GM19240 (cell line): Measurements from ENCODE around the gene DPF3.

Experiments used
- DNase-seq: peaks from one replicate; pipeline ENCODE4 v3.0.0; 2011; ENCODE audit warnings: low spot score; ENCODE audit not compliant: insufficient read length

DPF3 gene

DNA sequence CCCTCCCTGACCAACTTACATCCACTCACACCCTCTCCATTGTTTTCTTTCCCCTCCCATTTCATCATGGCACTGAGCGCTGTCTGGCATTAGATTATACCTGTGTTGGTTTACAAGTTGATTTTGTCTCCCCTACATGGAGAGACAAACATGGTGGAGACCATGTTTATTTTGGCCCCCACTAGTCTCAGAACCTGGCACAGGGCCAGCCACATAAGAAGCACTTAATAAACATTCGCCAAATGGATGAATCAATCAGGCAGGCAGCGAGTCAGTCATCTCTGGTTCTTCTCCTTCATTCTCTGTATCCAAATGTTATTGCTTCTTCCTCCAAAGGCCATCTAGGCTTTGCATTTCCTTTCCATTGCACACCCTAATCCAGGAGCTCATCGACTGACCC is 177.4 kb downstream of the DPF3 start:
- no peak for DNase-seq

DNA sequence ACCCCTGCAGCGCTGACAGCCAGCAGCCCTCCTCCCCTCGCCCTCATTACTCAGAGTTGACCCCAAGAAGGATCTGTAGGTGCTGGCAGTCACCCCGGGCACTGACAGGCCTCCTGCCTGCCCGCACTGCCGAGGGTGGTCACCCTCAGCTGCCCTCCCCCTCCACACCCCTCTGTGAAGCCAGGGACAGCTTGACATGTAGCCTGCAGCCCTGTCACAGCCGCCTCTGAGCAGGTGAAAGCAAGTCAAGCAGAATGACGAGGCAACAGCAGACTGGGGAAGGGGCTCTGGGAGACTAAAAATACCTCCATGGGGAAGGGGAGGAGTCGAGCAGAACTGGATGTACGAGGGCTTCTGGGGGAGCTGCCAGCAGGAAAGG is 178.1 kb downstream of the DPF3 start:
- DNase-seq = no peak

DNA sequence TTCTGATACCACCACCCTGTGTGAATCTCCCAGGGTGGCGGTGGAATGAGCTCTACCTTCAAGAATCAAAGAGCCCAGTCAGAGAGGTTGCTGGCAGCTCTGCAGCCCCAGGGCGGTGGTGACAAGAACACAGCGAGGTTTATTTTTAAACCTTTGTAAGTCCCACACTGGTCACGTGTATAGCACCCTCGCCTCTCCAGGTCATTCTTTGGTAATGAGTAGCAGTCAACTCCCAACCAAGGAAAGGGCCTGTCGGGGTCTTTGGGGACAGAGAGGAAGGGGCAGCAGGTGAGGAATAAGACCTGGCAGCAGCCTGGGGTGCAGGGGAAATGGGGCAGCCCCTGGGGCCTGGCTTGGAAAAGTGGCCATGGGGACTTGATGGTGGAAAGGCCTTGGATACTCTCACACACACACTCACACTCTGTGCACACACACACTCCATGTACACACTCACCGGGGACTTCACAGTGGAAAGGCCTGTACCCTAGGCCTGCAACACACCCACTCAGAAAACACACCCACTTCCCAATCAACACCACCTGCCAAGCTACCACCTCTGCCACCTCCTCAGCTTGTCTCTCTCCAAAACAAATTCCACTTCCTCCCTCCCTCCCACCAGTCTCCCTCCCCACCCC is 178.6 kb downstream of the DPF3 start:
- no peak for DNase-seq

DNA sequence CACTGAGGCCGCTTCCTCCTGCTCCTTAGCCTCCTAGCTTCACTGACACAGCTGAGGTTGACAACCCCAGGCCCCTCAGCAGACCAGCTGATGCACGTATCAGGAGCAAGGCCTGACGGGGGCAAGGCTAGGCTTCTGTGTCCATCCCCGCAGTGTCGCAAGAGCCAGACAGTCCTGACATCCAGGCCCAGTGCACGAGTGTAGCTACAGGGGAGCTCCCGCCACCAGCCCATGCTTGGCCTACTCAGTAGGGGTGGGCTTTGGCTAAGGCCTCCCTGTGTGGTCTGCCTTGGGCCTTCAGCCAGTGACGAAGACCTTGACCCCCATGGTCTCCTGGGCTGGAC is 179.1 kb downstream of the DPF3 start:
- DNase-seq = no peak

DNA sequence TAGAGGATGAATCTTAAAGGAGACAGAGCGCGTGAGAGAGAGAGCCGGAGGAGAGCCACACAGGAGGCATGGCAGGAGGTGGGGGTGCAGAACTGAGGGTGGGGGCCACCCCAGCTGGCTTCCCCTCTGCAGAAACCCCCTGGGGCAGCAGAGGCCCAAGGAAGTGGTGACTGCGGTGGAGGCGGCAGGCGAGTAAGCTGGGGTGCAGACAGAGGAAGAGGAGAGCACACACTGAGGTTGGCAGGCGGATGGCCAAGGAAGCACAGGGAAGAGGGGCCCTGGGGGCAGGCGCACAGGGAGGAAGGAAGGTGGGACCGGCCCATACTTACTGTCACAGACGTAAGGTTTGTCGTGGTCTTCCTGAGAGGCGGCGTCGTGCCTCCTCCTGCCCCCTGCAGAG is 179.8 kb downstream of the DPF3 start:
- no peak for DNase-seq

DNA sequence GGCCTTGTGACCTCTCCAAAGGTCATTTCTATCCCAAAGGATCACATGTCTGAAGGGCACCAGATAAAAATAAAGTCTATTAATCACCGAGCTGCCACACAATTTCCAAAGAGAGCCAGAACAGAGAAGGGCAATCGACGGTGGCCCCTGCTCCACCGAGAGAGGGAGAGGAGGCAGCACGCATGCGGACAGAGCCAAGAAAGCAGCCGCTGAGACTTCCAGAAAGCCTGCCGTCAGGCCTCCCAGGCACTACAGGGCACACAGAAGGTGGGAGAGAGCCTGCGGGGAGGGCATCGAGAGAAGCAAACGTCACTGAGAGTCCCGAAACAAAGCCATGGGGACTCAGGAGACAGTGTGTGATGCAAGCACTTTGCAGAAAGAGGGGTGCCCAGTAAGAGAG is 182.0 kb downstream of the DPF3 start:
- DNase-seq = no peak

DNA sequence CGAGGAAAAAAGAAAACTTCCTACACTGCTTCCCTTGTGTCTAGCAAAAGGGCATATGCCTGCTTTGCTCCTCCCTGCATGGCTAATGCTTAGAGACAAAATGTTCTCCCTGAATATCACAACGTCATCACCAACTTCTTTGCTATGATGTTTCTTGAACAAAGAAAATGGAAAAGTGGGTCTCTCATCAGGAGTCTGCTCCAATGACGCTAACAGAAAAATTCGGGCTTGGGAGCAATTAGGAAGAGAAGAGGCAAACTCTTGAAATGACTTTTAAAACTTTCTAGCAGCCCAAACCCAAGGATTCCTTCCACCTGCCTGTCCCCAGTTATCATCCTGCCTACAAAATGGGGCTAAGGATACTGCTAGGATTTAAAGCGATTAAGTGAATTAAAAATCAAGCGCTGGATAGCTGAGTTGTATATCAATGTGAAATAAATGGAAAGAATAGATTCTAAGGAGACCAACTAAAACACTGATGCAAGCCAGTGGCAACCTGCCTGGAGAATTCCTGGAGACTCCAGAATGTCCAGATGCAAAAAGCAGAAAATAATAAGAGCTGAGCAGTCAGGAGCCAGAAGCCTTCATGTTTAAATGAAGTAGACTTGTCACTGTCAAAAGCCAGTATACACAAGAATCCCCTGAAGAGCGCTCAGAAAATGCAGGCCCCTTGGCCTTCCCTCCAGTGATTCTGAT is 183.8 kb downstream of the DPF3 start:
- DNase-seq = no peak

DNA sequence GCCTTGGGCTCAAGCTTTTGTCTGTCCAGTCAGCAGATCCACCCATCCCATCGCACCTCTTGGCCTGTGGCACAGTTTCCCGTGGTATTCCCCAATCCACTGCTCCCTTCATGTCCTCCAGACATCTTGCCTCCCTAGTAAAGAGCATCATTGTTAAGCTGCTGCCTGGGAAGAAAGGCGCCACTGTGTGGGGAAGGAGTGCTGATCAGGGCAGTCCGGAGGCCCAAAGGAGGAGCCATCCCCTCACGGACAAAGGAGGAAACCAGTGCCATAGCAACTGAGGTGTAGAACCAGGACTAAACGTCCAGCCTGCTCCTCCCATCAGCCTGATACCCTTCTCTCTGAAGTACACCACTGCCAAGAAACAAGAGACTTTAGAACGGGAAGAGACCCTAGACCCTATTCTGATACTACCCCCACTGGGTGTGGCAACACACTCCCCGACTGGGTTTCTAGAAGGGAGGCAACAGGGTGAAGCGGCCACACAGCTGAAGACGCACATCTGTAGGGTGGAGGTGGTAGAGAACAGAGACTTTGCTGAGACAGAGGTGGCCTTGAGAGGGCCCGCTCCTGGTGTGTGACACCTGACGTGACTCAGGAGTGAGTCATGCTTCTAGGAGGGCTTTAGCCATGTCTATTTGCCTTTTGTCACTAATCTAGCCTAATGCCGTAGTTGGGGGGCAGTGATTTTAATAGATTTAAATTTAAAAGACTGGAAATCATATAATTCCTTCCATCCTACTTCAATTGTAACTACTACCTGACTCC is 185.0 kb downstream of the DPF3 start:
- DNase-seq = no peak

DNA sequence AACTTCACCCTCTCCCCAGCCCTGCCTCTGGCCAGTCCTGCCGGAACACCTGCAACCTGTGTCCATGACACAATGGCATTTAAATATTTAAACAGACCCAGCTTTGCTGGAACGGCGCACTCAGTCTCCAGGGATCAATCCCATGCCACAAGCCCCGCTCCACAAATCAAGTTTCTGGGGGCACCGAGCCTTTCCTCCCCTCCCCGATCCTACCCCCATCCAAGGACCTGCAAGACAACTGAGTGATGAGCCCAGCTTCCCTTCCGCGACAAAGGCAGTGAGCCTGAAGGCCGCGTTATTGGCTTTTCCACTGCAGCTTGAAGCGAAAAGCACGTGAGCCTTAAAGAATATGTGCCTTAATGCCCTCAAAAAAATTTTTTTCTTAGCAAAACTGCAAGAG is 185.7 kb downstream of the DPF3 start:
- DNase-seq = no peak

DNA sequence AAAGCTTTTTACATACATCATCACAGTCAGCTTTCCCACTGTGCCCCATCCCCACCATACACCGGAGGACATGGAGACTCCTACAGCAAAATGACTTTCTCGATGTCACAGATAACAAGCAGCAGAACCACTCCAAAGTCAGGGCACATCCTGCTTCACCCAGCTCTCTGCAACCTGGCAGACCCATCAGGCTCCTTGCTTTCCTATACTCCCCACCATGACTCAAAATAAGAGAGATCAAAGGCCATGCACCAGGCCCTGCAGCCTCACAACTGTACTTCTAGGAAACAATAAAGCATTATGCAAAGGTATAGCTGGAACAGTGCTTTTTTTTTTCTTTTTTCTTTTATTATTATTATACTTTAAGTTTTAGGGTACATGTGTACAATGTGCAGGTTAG is 187.4 kb downstream of the DPF3 start:
- DNase-seq = no peak

DNA sequence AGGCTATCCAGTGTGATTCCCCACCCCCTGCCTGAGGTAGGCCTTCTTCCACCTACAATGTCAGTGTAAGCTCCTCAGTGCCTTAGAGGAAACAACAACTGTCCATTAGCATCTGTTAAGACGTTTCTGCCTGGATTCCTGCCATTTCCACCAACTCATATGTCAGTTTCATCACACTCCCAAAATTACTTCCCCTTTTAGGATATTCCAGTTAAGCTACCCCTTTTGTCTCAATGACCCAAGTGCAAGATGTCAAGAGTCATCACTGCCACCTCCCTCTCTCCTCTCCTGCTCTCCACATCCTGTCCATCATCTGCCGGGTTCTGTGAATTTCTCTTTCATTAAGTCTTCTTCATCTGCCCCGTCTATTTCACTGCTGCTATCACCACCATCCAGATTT is 189.4 kb downstream of the DPF3 start:
- no peak for DNase-seq

DNA sequence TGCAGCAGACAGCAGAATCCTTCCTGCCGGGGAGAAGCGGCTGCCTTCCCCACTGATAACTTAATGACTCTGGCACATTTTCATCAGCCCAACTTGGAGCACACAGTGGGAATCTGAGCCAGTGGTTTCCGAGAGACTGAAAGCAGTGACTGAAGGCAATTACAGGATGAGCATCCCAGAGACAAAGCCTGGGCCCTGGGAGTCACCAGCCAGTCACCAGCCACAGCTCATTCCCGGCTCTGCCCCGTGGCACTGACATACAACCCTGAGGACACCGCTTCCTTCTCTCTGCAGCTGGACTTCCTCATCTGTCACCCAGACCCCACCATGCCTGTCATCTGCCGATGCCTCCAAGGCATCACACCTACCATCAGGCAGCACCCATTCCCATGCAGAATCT is 192.3 kb downstream of the DPF3 start:
- DNase-seq = no peak

DNA sequence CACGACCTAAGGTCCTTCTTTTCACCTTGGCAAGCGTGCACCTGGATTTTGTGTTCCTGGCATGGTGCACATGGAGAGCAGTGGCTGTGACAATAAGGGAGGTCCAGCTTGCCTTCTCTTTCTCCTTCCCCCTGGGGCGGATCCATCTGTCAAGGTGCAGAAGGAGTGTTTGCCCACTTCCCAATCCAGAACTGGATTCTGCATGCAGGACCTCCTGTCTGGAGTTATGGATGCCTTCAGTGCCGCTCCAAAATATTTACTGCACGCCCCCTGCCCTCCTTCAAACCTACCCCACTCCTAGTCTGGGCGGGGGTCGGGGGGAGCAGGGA is 192.7 kb downstream of the DPF3 start:
- DNase-seq = no peak

DNA sequence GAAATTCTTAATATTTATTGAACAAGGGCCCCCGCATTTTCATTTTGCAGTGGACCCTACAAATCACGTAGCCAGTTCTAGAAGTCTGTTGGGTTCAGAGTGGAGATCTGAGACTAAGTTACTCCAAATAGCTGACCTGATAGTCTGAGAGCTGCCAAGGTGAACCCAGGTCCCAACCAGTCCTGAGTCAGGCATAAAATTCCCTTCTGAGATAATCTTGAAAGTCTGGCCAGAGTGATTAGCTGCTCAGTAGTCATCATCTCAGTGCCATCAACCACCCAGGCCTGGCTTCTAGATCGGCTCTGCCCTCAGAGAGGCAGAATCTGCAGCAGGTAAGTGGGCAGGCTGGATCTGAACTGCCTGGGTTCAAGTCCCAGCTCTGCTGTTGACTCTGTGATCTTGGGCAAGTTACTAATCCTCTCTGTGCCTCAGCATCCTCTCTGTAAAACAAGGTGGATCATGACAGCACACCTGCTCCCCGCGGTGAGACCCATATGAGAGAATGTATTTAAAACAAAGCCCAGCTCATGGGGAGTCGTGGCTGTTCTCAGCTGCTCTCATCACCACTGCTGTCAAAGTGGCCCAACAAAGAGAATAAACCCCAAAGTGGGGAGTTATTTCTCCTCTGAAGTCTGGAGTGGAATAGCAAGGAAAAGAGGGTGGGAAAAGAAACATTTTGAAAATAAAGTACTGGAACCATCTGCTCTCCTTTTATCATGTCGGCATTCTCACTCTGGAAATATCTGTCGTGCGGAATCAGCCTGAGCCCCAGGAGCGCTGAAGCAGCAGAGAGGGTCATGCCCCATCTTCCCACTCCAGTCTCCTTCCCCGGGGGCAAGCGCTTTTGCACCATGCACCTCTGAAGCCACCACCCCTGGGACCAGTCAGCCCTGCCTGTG is 193.3 kb downstream of the DPF3 start:
- DNase-seq = no peak

DNA sequence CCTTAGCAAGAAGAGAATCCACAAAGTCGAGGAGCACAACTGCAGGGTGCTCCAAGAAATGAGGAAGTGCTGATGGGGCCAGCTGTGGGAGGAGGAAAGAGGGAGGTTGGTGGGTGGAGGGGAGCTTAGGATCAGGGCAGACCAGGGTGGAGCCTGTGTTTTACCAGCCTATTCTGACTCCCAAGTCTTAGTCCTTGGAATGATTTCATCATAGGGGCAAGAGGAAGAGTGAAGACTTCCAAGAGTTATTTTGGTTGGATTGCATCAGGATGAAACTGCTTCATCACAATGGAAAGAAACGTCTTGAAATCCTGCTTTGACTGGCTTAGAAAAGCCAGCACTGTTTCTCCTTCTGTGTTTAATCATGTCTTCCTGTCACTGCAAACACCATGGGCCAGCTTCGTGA is 194.0 kb downstream of the DPF3 start:
- DNase-seq = no peak

DNA sequence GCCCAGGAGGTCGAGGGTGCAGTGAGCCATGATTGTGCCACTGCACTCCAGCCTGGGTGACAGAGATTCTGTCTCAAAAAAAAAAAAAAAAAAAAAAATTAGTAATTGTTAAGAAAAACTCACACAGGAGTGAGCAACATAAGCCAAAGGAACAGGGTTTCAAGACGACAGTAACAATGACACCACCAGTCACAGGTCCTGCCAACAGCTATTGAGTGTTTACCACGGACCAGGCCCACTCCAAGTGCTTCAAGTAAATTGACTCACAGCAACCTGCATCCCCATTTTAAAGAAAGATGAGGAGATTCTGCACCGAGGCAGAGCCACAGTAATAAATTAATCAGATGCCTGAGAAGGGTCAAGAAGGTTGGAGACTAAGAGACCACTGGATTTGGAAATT is 194.5 kb downstream of the DPF3 start:
- no peak for DNase-seq

DNA sequence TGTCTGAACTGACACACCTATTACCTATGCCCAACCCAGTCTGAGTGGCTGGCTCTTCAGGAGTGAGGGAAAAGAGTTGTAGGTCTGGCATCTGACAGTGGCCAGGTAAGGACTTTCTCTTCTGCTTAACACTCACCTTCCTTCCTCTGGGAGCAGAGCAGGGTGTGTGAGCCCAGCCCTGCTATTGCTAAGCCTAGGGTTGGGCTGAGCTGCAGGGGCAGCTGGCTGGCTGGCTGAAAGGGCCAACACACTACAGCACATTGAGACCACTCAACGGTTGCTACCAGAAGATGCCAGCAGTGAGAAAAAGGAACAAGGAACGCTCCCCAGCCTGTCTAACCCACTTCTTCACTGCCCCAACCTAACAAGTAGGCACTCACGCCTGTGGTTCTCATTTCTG is 201.2 kb downstream of the DPF3 start:
- DNase-seq = no peak

DNA sequence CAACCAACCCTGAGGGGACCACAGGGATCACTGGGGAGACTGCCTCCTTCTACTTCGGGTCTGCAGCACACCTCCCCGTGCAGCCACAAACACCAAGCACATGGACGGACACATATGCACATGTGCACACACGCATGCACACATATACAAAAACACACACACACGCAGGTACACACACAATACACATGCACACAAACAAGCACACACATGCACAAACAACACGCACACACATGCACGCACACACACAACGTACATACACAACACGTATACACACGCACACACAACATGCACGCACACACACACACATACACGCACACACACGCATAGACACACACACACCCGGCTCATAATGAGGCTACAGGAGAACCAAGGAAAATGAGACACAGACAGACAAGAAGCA is 203.6 kb downstream of the DPF3 start:
- DNase-seq = no peak

DNA sequence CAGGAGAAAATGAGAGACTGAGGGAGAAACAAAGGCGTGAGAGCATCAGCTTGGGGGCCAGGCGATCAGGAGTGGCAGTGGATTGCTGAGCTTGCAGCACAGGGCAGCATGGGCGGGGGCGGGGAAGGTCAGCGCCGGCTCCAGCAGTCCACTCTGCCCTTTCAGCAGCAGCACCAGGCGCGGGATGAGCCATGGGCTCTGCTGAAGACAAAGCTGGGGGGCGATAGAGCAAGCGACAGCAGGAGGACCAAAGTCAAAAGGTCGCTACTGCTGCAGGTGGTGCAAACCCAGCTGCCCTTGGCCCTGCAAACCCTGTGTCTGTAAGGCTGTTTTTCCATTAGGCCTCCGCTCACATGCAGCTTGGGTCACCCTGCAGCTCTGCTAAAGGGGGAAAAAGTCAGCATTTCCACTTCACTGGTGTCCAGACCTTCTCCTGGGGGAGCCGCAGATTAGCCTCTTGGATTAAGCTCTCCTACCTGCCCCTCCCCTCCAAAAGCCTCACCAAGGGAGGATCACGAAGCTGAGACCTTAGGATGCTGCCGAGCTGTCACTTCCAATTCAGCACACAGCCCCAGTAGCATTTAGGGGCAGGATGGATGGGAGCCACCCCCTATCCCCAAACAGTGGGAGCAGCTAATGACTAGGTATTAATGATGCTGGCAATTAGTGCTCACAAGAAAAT is 204.8 kb downstream of the DPF3 start:
- no peak for DNase-seq

DNA sequence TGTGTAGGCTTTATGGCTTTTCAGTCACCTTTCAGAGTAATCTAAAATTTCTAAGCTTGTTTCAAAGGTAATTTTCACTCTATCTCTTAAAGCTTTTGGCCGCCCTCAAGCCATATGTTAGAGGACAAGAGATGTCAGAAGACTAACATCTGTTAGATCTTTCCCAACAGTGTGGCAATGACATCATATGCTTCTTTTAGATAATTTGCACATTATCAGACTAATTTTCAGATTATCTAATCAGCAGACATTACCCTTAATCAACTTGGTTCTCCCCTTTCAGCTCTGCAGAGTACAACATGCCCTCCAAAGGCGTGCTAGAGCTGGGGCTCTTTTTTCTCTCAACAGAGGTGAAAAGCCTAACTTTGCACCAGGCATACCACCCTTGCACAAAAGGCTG is 207.1 kb downstream of the DPF3 start:
- no peak for DNase-seq

DNA sequence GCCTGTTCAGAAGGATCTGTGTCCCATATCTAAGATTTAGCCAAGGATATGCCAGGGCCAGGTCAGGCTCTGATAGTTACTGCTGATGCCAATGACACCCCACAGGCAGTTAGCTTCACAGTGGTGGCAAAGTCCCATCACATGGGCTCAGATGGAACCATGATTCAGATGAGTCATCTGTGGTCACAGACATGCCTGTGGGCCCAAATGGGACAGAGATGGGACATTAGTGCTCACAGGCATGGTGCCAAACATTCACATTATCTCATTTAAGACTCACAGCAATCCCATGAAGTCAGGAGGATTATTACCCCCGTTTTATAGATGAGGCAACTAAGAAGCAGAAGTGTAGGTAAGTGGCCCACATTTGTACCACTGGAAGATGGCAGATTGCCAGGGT is 207.8 kb downstream of the DPF3 start:
- no peak for DNase-seq

DNA sequence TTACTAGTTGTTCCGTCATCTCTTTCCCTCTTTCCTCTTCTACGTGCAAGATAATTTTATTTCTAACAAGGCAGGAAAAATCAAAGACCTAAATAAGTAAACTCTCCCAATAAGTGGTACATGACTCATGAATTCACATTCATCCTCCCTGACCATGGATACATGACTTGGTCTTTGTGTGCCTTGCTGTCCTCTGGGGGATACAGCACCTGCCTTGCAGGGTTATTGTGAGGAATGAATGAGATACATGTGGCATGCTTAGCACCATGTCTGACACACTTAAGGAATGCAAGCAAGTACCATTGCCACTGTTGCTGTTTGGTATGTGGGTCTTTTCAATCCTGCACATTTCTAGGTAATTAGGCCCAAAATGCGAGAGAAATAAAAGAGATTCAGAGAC is 208.4 kb downstream of the DPF3 start:
- DNase-seq = no peak
